Hepatocyte (in vitro differentiated cells): Measurements from ENCODE around the gene ARL3.

Experiments
- EZH2 ChIP-seq: fragments of 200-600 bp; sonication (generic); IDR thresholded peaks from 2 replicates; pipeline ENCODE4 v1.6.1; 2016; ENCODE audit warnings: antibody characterized with exemption, mild to moderate bottlenecking, borderline replicate concordance
- TF ChIP-seq, protein P1 (sequence below): fragments of 200-600 bp; sonication (generic); IDR thresholded peaks from 2 replicates; pipeline ENCODE4 v1.5.1; 2016; ENCODE audit warnings: antibody characterized with exemption, mild to moderate bottlenecking; ENCODE audit not compliant: poor library complexity

DNA sequence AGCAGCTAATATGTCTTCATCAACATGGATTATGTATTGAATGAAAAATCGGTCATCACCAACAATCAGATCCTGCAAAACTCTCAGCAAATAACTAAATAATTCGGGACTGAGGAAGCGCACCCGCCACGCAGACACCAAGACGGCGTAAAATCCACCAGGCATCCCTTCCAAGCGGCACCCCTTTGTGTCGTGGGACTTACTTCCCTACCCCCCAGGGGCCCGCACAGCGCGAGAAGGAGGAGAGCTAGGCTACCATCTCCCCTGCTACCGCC, 721 bp downstream of the ARL3 start:
- TF ChIP-seq, protein P1, sequence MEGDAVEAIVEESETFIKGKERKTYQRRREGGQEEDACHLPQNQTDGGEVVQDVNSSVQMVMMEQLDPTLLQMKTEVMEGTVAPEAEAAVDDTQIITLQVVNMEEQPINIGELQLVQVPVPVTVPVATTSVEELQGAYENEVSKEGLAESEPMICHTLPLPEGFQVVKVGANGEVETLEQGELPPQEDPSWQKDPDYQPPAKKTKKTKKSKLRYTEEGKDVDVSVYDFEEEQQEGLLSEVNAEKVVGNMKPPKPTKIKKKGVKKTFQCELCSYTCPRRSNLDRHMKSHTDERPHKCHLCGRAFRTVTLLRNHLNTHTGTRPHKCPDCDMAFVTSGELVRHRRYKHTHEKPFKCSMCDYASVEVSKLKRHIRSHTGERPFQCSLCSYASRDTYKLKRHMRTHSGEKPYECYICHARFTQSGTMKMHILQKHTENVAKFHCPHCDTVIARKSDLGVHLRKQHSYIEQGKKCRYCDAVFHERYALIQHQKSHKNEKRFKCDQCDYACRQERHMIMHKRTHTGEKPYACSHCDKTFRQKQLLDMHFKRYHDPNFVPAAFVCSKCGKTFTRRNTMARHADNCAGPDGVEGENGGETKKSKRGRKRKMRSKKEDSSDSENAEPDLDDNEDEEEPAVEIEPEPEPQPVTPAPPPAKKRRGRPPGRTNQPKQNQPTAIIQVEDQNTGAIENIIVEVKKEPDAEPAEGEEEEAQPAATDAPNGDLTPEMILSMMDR = no peak
- TF ChIP-seq EZH2 = no peak
